B cell (primary cell): Measurements from ENCODE around the gene BMP8A. TPM values are rescaled to one million over a fixed set of nuclear protein-coding genes. Genes with fewer than 3 reads are reported as not detected.

ENCODE experiments used
- ATAC-seq: fragments of 200-7000 bp; cut with Tn5 transposase; one replicate; pipeline ENCODE4 v1.10.0; 2021; ENCODE audit warnings: low read depth, mild to moderate bottlenecking, moderate number of reproducible peaks, moderate library complexity
- CTCF ChIA-PET: fragments of 350-600 bp; sonication (Branson Sonifier 250); formaldehyde crosslinking; loops from one replicate; lab custom pipeline; 2021; ENCODE audit warnings: antibody characterized with exemption, inconsistent platforms; lab: Charles Lee
- POLR2A ChIA-PET: fragments of 350-600 bp; sonication (Branson Sonifier 250); formaldehyde crosslinking; loops from one replicate; lab custom pipeline; 2021; ENCODE audit warnings: antibody characterized with exemption; lab: Charles Lee
- DNase-seq: peaks from one replicate; pipeline ENCODE4 v3.0.0; 2013
- H2AFZ ChIP-seq: 2 replicates; pipeline ENCODE4 v1.6.1; 2012; ENCODE audit warnings: mild to moderate bottlenecking, low read depth, low read length; ENCODE audit not compliant: insufficient read depth, poor library complexity, severe bottlenecking
- H3K27ac ChIP-seq, 2 donors: 1 replicate in 1 of 2; 2 replicates in 1 of 2; pipeline ENCODE4 v1.5.1; 2012 to 2013; ENCODE audit warnings: low read length in 2 of 2, mild to moderate bottlenecking in 2 of 2, moderate library complexity in 1 of 2
- H3K27me3 ChIP-seq, 4 experiments: fragments of 200-600 bp in 1 of 4; sonication (generic) in 1 of 4; replicated peaks in 1 of 4; 1 replicate in 2 of 4; 2 replicates in 2 of 4; pipeline versions ENCODE4 v1.6.1 to v1.7.0; 2013 to 2016; ENCODE audit warnings: low read length in 3 of 4, mild to moderate bottlenecking in 2 of 4, mixed read lengths in 1 of 4, moderate library complexity in 1 of 4; ENCODE audit not compliant: insufficient read depth in 4 of 4, control insufficient read depth in 3 of 4; ENCODE audit errors: control extremely low read depth in 1 of 4
- H3K36me3 ChIP-seq, 2 experiments: replicated peaks in 1 of 2; 1 replicate in 1 of 2; 2 replicates in 1 of 2; pipeline versions ENCODE4 v1.6.1 to v1.7.1; 2013; ENCODE audit warnings: low read length in 1 of 2; ENCODE audit not compliant: insufficient read depth in 2 of 2, control insufficient read depth in 1 of 2; ENCODE audit errors: control extremely low read depth in 1 of 2, extremely low read depth in 1 of 2
- H3K4me1 ChIP-seq, 2 donors: fragments of 200-600 bp in 1 of 2; sonication (generic) in 1 of 2; 1 replicate in 1 of 2; 2 replicates in 1 of 2; pipeline versions ENCODE4 v1.5.1 to v1.6.1; 2013 to 2017; ENCODE audit warnings: low read length in 2 of 2; ENCODE audit not compliant: control insufficient read depth in 2 of 2, insufficient read depth in 2 of 2
- H3K4me2 ChIP-seq: replicated peaks from 2 replicates; pipeline ENCODE3; 2012; ENCODE audit warnings: mild to moderate bottlenecking, low read depth, low read length; ENCODE audit not compliant: poor library complexity, severe bottlenecking
- H3K4me3 ChIP-seq, 5 experiments: fragments of 200-600 bp in 1 of 5; sonication (generic) in 1 of 5; 1 replicate in 3 of 5; 2 replicates in 2 of 5; pipeline versions ENCODE4 v1.5.1 to v1.7.0; 2011 to 2016; ENCODE audit warnings: low read length in 4 of 5, mild to moderate bottlenecking in 4 of 5, low read depth in 2 of 5, control low read depth in 1 of 5, moderate library complexity in 1 of 5; ENCODE audit not compliant: insufficient read depth in 1 of 5; ENCODE audit errors: control extremely low read depth in 1 of 5, extremely low read depth in 1 of 5
- H3K79me2 ChIP-seq: fragments of 200-600 bp; sonication (generic); one replicate; pipeline ENCODE4 v1.6.0; 2016; ENCODE audit warnings: low read length; ENCODE audit not compliant: control insufficient read depth, insufficient read depth
- H3K9ac ChIP-seq: fragments of 200-600 bp; sonication (generic); 2 replicates; pipeline ENCODE4 v1.6.1; 2017; ENCODE audit warnings: mild to moderate bottlenecking, low read length, moderate library complexity
- H3K9me3 ChIP-seq, 3 donors: one replicate each; pipeline versions ENCODE4 v1.6.1 to v1.7.1; 2013; ENCODE audit warnings: low read length in 2 of 3; ENCODE audit not compliant: control insufficient read depth in 2 of 3, insufficient read depth in 1 of 3; ENCODE audit errors: control extremely low read depth in 1 of 3
- H4K20me1 ChIP-seq: 2 replicates; pipeline ENCODE4 v1.6.0; 2012; ENCODE audit warnings: mild to moderate bottlenecking, low read length; ENCODE audit not compliant: insufficient read depth, control insufficient read depth, poor library complexity, severe bottlenecking
- H3K27ac Mint-ChIP-seq: one replicate; pipeline ENCODE4 v1.8.0; 2021; ENCODE audit warnings: mixed read lengths
- H3K27me3 Mint-ChIP-seq: one replicate; pipeline ENCODE4 v1.8.0; 2021; ENCODE audit warnings: mixed read lengths
- H3K4me1 Mint-ChIP-seq: one replicate; pipeline ENCODE4 v1.8.0; 2021; ENCODE audit warnings: mixed read lengths
- H3K4me3 Mint-ChIP-seq: one replicate; pipeline ENCODE4 v1.8.0; 2021; ENCODE audit warnings: mixed read lengths
- H3K9me3 Mint-ChIP-seq: one replicate; pipeline ENCODE4 v1.8.0; 2022; ENCODE audit warnings: mixed read lengths; ENCODE audit not compliant: insufficient read depth
- CTCF ChIP-seq: fragments of 200-600 bp; IDR thresholded peaks from one replicate; pipeline ENCODE4 v1.8.0; 2022; ENCODE audit warnings: antibody characterized with exemption, mild to moderate bottlenecking
- EZH2 ChIP-seq: IDR thresholded peaks from 2 replicates; pipeline ENCODE4 v1.6.1; 2012; ENCODE audit warnings: borderline replicate concordance, low read depth, mild to moderate bottlenecking, moderate library complexity, low read length; ENCODE audit not compliant: insufficient read depth, poor library complexity, severe bottlenecking
- WGBS: methylation state at CpG from one replicate; pipeline ENCODE4 v1.1.5; 2013; ENCODE audit warnings: missing lambda C conversion rate; ENCODE audit not compliant: insufficient coverage; 5-methylcytosine and 5-hydroxymethylcytosine counted together
- intact Hi-C: fragments of 100-400 bp; cut with micrococcal nuclease; formaldehyde crosslinking; loops from one replicate; pipeline ENCODE4 v1.10.0; 2022
- polyA plus RNA-seq: library from polyadenylated mRNA; depleted of rRNA; stranded (reverse); fragments of >200 nt; gene quantifications from 2 replicates; pipeline ENCODE4 v1.2.3, GENCODE V29; 2012
- total RNA-seq, 2 donors: library from RNA; stranded (reverse); fragments of 120-200 nt in 1 of 2; gene quantifications; 1 replicate in 1 of 2; 2 replicates in 1 of 2; pipeline versions ENCODE4 v1.2.3 to v1.2.4, GENCODE V29; 2013 to 2022

Gene BMP8A
- total and polyA plus RNA-seq, 2 donors (not counting 1 experiment from before 2014, with no cell fraction given): 0.25 to 1.1 TPM

GRCh38 chr1:39569034-39569433, 77.6 kb downstream of the BMP8A start:
- ChIA-PET POLR2A (no interaction called here), CTCF (no interaction called here)
- peaks cover 7 to 9% of the 10 kb centered on the region in 2 donors for H3K4me1 ChIP-seq
- Mint-ChIP-seq H3K4me1 (peaks cover 11% of the 10 kb centered on the region), H3K27ac (no peak overlapping the region), H3K9me3 (no peaks in the 10 kb centered on the region), H3K27me3 (no peaks in the 10 kb centered on the region), H3K4me3 (no peak overlapping the region)
- no peak overlapping the region for H3K4me3 ChIP-seq
- TF ChIP-seq CTCF: no peak
- TF ChIP-seq EZH2: no peak
- H3K27me3 ChIP-seq: no peaks in the 10 kb centered on the region
- H2AFZ ChIP-seq: no peak overlapping the region
- peaks cover 33 to 76% of the 10 kb centered on the region in 2 experiments for H3K36me3 ChIP-seq
- no peak for ATAC-seq
- DNase-seq: no peak
- no CpG with 5 or more reads among the region's 4 CpGs for WGBS
- no peaks in the 10 kb centered on the region for H3K9me3 ChIP-seq
- H3K9ac ChIP-seq: no peak overlapping the region
- H3K4me2 ChIP-seq: no peak overlapping the region
- H3K27ac ChIP-seq: no peak overlapping the region
- intact Hi-C loops: no loop called here
- peaks cover 9% of the 10 kb centered on the region for H3K79me2 ChIP-seq
- H4K20me1 ChIP-seq: peaks cover 38% of the 10 kb centered on the region

GRCh38 chr1:39570477-39571177, 79.2 kb downstream of the BMP8A start:
- H3K4me1 ChIP-seq: peaks cover 23 to 24% of the 10 kb centered on the region in 2 donors
- POLR2A ChIA-PET: no interaction called here
- H3K4me3 Mint-ChIP-seq: no peak overlapping the region
- H3K4me1 Mint-ChIP-seq: peaks cover 27% of the 10 kb centered on the region
- H3K27me3 ChIP-seq: no peaks in the 10 kb centered on the region
- intact Hi-C loops: no loop called here
- CTCF ChIA-PET: no interaction called here
- H3K9me3 ChIP-seq: no peaks in the 10 kb centered on the region
- no peak overlapping the region for H3K4me3 ChIP-seq
- no peak for DNase-seq
- H3K79me2 ChIP-seq: peaks cover 24% of the 10 kb centered on the region
- no peaks in the 10 kb centered on the region for H3K9me3 Mint-ChIP-seq
- H3K27me3 Mint-ChIP-seq: no peaks in the 10 kb centered on the region
- 94% methylated on average over 11 of the region's 11 CpGs for WGBS
- no peak for TF ChIP-seq EZH2
- TF ChIP-seq CTCF: no peak
- no peak for ATAC-seq
- H3K4me2 ChIP-seq: no peak overlapping the region
- peaks cover 47% of the 10 kb centered on the region for H4K20me1 ChIP-seq
- H3K9ac ChIP-seq: no peak overlapping the region
- peaks cover 30 to 62% of the 10 kb centered on the region in 2 experiments for H3K36me3 ChIP-seq
- no peak overlapping the region for H3K27ac ChIP-seq
- no peak overlapping the region for H3K27ac Mint-ChIP-seq
- H2AFZ ChIP-seq: no peak overlapping the region
